NCI-H226 (cell line): ENCODE data around the gene KRTAP20-3.
A peak's percentile ranks its signal among the peaks of the same experiment; 100 is the strongest.

Experiments used
- DNase-seq: peaks from one replicate; pipeline ENCODE4 v3.0.0-alpha.2; 2015

The KRTAP20-3 gene

GRCh38 chr21:30642564-30642963, at the start of gene KRTAP20-3:
Gene KRTAP20-3, plus strand, starts transcription at chr21:30642864.
- DNase-seq: no peak

DNA sequence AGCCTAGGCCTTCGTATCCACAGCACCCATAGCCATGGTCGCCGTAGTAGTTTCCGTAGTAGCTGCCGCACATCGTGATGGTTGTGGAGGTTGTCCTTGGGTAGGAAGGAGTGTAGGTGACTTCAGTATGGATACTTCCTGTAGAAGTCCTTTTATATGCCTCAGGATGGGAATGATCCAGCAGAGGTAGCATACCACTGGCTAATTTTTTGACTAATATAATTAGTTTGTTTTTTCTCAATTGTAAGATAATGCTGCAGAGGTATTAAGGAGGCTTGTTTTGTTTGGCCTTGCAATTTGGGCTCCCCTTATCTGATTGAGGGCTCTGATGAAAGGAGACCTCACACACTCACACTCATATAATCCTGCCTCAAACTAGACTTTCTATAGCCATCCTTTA, 43.9 kb upstream of the KRTAP20-3 start, which contains the start of gene KRTAP6-2:
TSS of gene KRTAP6-2 (minus strand) at position 101 of the 400 bp plus-strand sequence. CDS start at position 73, 28 bp downstream.
- no peak for DNase-seq

DNA sequence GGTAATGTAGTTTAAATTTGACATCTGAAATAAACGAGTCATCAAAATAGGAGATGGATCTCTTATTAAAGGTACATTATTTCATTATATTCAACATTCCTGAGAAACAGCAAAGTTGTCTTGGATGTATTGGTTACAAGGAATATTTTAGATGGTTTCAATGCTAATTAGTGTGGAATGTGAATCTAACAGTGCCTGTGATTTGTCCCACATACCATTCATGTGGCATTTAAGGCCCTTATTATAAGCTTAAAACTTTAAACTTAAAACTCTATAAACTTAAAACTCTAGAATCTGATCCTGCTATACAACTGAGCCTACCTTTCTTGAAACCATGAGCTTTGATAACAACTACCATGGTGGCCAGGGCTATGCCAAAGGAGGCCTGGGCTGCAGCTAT, 41.9 kb upstream of the KRTAP20-3 start, which contains the start of gene KRTAP22-1:
TSS of gene KRTAP22-1 (plus strand) at position 301 of the 400 bp plus-strand sequence.
- DNase-seq: no peak

- no peak for DNase-seq
Measured at GRCh38 chr21:30605968-30606367, 36.7 kb upstream of the KRTAP20-3 start.

GRCh38 chr21:30612132-30612531, 30.5 kb upstream of the KRTAP20-3 start:
- no peak for DNase-seq

DNA sequence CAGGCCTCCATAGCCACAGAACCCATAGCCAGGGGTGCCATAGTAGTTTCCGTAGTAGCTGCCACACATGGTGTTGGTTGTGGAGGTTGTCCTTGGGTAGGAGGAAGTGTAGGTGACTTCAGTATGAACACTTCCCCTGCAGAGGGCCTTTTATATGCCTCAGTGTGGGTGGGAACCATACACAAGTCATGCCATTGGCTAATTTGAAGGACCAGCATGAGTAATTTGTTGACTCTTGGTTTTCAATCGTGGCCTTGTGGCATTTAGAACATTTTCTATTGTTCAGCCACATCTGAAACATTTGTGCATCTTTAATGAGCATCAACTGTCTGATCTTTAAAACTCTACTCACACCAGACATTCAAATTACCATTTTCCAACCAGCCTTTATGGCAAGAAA, 28.8 kb upstream of the KRTAP20-3 start, which contains the start of gene KRTAP6-1:
TSS of gene KRTAP6-1 (minus strand) at position 95 of the 400 bp plus-strand sequence. CDS start at position 69, 26 bp downstream.
- DNase-seq: no peak

DNA sequence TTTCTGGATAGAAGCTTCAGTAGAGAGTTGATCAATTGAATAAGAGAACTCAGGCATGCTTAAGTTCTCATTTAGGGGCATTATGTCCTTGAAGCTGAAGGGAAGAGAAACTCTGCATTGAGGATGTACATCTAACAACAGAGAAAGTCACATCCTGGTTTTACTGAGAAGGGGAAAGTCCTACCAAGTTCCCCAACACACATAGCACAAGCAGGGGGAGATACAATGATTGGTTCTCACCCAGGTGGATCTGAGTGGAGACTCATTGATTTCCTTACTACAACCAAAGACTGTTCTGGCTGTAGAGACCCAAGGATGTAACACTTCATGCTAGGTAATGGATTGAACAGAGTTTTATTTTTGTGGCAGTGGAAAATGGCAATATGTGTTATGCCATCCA, 27.5 kb upstream of the KRTAP20-3 start:
- no peak for DNase-seq

DNA sequence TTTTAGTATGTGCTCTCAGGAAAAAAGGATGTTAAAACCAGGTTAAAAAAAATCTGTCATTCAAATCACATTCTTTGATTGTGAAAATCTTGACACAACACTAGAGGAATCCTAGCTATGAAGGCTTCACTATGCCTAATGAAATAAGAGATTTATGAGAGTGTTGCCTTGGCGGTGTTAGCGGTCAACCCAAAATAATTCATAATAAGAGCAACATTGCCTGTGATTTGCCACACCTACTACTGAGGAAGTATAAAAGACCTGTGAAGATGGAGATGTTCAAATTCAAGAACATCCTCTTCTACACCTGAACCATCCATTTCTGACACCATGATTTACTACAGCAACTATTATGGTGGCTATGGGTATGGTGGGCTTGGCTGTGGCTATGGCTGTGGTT, 26.5 kb upstream of the KRTAP20-3 start, which contains the start of gene KRTAP20-1:
TSS of gene KRTAP20-1 (plus strand) at position 301 of the 400 bp plus-strand sequence. CDS start at position 331, 30 bp downstream.
- DNase-seq: no peak

DNA sequence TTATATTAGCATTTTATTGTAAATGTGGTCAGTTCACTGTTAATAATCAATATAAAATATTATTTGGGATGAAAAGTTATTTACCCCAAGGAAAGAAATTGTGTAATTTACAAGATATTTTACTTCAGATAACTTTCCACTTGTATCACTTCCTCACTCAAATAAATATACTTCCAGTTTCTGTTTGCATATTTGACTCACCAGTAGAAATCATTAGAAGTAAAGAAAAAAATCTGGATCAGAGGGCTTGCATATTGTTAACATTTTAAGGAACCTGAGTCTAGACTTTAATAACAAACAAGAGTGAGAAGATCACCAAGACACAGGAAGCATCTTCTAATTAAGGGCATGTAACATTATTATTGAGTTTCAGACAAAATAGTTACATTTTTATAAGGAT, 22.6 kb upstream of the KRTAP20-3 start:
- no peak for DNase-seq

- no peak for DNase-seq
Measured at GRCh38 chr21:30620522-30620921, 22.1 kb upstream of the KRTAP20-3 start, which contains the start of gene KRTAP20-4. Gene KRTAP20-4, plus strand, starts transcription at chr21:30620627.

GRCh38 chr21:30623362-30623761, 19.3 kb upstream of the KRTAP20-3 start:
- DNase-seq: peak; percentile 59

DNA sequence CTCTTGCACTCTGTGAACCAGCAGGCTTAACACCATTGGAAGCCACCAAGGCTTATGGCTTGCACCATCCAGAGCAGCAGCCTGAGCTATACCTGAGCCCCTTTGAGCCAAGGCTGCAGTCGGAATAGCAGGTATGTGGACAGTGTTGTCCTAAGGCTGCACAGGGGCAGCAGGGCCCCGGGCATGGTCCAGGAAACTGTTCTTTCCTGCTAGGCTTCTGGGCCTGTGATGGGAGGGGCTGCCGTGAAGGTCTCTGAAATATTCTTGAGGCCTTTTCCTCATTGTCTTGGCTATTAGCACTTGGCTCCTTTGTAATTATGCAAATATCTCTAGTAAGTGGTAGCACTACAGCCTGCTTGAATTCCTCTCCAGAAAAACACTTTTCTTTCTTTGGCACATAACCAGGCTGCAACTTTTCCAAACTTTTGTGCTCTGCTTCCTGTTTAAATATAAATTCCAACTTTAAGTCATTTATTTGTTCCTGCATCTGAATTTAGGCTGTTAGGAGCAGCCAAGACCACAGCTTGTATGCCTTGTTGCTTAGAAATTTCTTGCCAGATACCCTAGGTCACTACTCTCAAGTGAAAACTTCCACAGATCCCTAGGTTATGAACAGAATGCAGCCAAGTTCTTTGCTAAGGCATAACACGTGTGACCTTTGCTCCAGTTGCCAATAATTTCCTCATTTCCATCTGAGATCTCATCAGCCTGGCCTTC, 17.1 kb upstream of the KRTAP20-3 start:
- no peak for DNase-seq

- no peak for DNase-seq
Measured at GRCh38 chr21:30628109-30628508, 14.6 kb upstream of the KRTAP20-3 start.

DNA sequence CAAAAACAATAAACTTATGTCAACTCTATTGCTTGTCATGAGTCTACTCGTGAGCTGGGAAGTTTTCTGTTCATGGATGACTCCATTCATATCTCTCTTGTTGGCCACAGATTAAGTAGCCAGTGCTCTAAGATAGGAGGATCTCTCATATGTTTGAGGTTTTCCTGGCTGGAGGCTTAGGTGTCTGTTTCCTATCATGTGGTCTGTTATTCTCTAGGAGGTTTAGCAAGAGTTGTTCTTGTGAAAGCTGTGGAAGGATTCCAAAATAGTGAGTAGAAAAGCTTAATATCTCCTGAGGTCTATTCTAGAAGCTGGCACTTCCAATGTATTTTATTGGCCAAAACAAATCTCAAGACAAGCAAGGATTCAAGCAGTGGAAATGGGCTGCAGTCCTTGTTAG, 13.5 kb upstream of the KRTAP20-3 start:
- peak; percentile 81 for DNase-seq

DNA sequence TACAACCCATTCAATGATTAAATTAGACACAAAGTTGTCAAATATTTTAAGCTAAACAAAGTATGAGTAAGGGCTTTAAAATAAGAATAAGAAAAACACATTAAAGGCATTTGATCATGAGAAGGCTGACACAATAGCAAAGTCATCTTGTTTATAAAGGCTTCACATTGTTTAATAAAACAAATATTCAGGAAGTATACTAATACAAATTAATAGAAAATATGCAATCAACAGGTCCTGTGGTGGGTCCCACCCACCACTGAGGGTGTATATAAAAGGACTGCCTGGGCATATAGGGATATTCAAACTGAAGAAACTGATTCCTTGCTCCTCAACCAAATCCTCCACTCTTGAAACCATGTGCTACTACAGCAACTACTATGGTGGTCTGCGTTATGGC, 7.8 kb upstream of the KRTAP20-3 start, which contains the start of gene KRTAP20-2:
TSS of gene KRTAP20-2 (plus strand) at position 301 of the 400 bp plus-strand sequence. CDS start at position 359, 58 bp downstream.
- no peak for DNase-seq

DNA sequence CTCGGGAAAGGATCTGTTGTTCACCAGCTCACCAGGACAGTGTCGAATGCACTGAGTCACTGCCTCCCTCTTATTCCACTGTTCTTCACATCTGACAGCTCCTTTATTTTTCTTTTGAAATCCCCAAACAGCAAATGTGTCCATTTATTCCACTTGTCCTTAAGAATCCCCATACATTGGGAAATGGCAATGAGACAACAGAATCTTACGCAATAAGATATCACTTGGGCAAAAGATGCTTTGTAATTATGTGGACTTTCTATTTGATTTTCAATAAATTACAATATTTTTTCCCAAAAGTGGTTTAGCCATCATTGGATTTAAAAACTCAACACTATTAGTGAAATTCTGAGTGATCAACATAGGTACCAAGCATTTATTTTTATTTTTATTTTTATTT, 4.0 kb upstream of the KRTAP20-3 start:
- DNase-seq: no peak

DNA sequence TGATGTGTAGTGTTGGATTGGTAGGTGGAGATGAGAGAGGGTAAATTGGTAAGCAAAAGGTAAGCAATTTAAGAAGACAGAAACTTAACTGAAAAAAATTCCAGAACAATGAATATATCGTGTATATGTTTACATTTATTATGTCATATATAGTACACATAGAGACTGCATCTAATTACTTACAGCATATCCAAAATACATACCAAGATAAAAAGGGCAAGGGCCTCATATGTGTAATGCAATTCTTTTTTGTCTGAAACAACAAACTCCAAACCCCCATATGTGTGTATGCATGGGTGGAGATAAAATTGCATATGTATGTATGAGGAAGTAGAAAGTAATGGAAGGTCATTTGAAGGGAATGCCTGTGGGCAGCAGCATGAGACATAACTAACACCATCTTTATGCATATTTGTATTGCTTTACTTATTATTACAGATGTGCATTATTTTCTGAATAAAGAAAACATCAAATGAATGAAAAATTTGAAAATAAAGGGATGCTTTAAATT, 4.3 kb downstream of the KRTAP20-3 start:
- no peak for DNase-seq

DNA sequence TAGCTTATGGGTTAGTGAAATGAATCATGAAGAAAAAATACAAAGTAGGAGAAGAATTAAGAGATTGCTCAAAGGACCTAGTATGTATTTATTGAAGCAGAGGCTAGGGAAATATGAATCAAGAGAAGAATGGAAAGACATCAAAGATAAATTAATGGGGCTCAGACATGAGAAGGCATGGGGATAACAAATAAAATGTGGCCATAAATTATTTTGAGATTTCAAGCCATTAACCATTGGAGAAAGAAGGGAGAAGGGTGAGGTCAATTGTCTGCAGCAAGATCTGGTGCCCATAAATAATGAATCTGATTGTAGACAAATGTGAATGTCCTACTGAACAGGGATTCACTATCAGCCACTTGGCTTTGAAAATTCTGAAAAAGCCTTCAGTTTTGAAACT, 10.2 kb downstream of the KRTAP20-3 start:
- no peak for DNase-seq

GRCh38 chr21:30668776-30669175, 26.1 kb downstream of the KRTAP20-3 start:
- DNase-seq: no peak

DNA sequence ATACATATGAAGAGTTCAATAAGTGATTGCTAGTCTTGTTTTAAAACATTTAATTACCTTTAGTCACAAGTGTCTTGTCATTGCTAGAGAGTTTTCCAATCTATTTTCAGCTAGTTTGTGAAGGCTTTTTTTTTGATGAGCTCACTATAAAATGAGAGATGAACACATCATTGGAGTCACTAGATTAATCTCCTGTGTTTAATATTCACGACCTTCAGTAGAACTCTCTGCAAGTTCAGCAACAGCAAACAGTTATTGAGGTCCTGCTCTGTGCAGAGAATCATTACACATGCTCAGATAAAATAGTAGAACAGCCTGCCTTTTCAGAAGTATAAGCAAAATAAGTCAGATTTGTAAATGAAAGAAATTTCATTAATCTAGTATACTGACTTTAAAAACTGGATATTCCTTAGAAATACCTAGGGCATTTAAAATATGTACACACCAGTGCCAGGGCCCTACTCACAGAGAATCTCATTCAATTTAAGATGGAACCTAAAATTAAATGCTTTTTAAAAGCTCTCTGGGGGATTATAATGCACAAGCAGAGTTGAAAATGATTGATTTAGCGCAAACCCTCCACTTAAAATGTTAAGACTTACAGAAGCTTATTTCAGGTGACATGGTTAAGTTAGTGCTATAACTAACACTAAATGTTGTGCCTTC, 30.5 kb downstream of the KRTAP20-3 start:
- no peak for DNase-seq

GRCh38 chr21:30674312-30674711, 31.6 kb downstream of the KRTAP20-3 start:
- DNase-seq: no peak

GRCh38 chr21:30676737-30677136, 34.1 kb downstream of the KRTAP20-3 start:
- no peak for DNase-seq

GRCh38 chr21:30680586-30680985, 37.9 kb downstream of the KRTAP20-3 start:
- DNase-seq: no peak

- DNase-seq: no peak
Measured at GRCh38 chr21:30684506-30684905, 41.8 kb downstream of the KRTAP20-3 start.
